IPS-NIHi11 (cell line): ENCODE data around the gene ACSL6.
"Not testable (repeated sequence)": the region's sequence is repeated elsewhere in the genome, so short reads cannot be mapped to it uniquely, and the experiment has no call there.

Source experiments
- DNase-seq: peaks from one replicate; pipeline ENCODE4 v3.0.0; 2012; ENCODE audit warnings: mixed read lengths, low spot score

ACSL6 gene

DNA sequence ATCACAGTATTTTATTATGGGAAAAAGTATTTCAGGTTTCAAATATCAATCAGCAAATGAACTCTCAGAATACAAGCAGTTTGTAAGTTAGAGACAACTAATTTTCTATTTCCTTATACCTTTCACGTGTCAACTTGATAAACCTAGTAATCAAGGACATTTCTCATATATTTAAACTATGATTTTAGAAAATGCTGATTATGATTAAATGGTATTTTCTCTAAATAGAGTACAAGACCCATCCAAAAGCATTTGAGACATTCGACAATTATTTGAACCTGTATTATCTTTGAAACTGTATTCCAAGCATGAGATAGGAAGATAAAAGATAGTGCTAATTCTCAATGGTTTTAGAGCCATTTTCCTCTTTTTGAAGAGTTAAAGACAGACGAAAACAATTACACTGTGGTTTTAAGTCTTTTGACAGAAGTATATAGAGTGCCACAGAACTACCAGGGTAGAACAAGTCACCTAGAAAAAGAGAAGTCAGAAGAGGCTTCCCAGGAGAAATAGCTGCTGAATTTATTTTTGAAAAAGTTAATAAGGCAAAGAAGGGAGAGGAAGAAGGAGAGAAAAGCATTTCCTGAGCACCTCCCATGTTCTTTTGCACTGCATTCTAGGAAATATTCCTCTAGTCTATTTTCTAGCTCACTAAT, 71.6 kb downstream of the ACSL6 start:
- no peak for DNase-seq

DNA sequence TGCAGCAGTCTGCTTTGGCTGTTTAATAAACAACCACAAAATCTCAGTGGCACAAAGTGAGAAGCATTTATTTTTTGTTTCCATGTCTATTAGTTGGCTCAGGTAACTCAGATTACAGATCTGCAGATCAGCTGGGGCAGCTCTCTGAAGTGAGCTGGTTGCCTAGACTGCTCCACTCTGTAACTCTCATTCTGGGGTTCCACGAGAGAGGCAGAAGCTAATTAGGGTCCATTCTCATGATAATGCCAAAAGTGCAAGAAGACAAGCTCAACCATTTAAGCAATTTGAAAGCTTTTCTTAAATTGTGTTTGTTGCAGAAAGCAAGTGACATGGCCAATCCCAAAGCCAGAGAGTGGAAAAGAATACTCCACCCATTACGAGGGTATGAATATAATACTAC, 79.2 kb downstream of the ACSL6 start:
- DNase-seq = peak; percentile 36

DNA sequence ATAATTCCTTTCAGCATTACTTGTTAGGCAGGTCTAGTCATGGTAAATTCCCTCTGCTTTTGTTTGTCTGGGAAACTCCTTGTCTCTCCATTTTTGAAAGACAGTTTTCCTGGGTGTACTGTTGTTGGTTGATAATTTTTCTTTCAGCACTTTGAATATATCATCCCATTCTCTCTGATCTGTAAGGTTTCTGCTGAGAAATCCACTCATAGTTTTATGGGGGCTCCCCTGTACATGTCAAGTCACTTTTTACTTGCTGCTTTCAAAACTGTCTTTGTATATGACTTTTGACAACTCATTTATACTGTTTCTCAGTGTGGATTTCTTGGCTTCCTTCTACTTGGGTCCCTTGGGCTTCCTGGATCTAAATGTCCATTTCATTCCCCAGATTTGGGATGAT, 82.5 kb downstream of the ACSL6 start:
- no peak for DNase-seq

DNA sequence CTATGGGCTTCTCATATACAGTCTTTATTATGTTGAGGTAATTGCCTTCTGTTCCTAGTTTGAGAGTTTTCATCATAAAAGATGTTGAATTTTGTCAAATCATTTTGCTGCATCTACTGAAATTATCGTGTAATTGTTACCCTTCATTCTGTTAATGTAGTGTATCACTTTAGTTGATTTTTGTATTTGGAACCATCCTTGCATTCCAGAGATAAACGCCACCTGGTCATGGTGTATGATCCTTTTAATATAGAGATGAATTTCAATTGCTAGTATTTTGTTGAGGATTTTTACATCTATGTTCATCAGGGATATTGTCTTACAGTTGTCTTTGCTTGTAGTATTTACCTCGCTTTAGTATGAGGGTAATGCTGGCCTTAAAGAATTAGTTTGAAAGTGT, 85.3 kb downstream of the ACSL6 start:
- no peak for DNase-seq

- no peak for DNase-seq
Observed at GRCh38 chr5:131916481-131916880, 95.0 kb downstream of the ACSL6 start.

- DNase-seq = no peak
Observed at GRCh38 chr5:131914472-131914871, 97.0 kb downstream of the ACSL6 start.

DNA sequence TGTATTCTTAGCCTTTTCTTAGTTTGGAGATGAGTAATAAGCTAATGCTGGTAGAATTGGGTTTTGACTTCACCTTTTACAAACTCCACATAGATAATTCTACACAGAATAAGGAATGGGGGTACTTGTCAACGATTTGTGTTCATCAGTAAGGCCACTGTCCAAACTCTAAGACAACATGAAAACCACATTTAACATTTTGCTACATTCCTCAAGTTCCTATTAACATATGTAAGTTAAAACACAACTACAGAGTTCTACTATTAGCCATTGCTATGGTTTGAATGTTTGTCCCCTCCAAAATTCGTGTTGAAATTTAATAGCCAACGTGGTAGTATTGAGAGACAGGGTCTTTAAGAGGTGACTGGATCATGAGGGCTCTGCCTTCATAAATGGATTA, 97.9 kb downstream of the ACSL6 start:
- no peak for DNase-seq

GRCh38 chr5:131906668-131907067, 104.8 kb downstream of the ACSL6 start:
- no peak for DNase-seq

- not testable (repeated sequence) for DNase-seq
Observed at GRCh38 chr5:131902266-131902665, 109.2 kb downstream of the ACSL6 start.
